ENCODE data around the gene LRRC3. TPM values are rescaled to one million over a fixed set of nuclear protein-coding genes. Genes with fewer than 3 reads are reported as not detected.
"Not testable (repeated sequence)": the region's sequence is repeated elsewhere in the genome, so short reads cannot be mapped to it uniquely, and the experiment has no call there.

LRRC3 gene
- 1 to 10 TPM; 1.8 to 1.9 TPM for total RNA-seq

DNA sequence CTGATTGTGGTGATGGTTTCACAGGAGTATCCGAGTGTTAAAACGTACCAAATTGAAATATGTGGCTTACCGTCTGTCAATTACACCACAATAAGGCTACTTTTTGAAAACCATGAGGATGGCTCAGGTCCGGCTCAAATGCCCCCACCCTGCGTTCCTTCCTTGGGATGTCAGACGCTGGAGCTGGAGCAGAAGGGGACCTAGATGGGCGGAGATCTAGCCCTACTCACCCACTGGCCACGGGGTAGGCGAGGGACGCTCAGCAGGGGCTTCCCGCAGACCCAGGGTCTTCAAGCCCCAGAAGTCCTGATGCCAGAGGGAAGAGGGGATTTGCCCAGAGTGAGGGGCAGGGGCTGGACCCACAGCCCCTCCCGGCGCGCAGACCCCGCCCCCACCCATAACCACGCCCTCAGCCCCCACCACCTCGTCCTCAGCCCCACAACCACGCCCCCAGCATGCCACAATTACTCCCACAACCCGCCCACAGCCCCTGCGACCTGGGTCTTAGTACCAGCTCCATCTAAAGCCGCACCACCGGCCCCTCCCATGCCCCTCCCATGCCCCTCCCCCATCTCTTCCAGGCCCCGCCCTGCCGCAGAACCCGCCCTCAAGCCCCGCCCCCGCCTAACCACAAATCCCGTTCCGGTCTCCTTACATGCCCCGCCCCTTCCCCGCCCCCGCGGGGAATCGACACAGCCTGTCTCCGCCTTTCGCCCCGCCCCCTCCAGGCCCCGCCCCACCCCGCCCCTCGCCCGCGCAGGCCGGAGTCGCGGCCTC, at the start of gene LRRC3:
Gene LRRC3 (plus strand): TSS at position 764 of the 777 bp plus-strand sequence. CDS start 1,135 bp downstream, outside the sequence.
- H3K4me1 Mint-ChIP-seq, result no peaks in the 10 kb centered on the region
- no peak within 1 kb of the TSS for H3K27ac Mint-ChIP-seq
- peaks cover 24% of the 10 kb centered on the region for H3K27me3 Mint-ChIP-seq
- H3K9me3 Mint-ChIP-seq, result no peaks in the 10 kb centered on the region
- H3K36me3 Mint-ChIP-seq, result no peaks in the 10 kb centered on the region
- H3K4me3 Mint-ChIP-seq, result peak within 1 kb of the TSS; percentile 71
- peak; percentile 80 for DNase-seq

- no peak overlapping the region for H3K4me3 Mint-ChIP-seq
- peaks cover 7% of the 10 kb centered on the region for H3K4me1 Mint-ChIP-seq
- no peak overlapping the region for H3K27ac Mint-ChIP-seq
- peaks cover 3% of the 10 kb centered on the region for H3K36me3 Mint-ChIP-seq
- H3K9me3 Mint-ChIP-seq, result peaks cover 3% of the 10 kb centered on the region
- DNase-seq, result no peak
- no peaks in the 10 kb centered on the region for H3K27me3 Mint-ChIP-seq
These were observed 49.1 kb upstream of the LRRC3 start for GRCh38 chr21:44405948-44406872.

DNA sequence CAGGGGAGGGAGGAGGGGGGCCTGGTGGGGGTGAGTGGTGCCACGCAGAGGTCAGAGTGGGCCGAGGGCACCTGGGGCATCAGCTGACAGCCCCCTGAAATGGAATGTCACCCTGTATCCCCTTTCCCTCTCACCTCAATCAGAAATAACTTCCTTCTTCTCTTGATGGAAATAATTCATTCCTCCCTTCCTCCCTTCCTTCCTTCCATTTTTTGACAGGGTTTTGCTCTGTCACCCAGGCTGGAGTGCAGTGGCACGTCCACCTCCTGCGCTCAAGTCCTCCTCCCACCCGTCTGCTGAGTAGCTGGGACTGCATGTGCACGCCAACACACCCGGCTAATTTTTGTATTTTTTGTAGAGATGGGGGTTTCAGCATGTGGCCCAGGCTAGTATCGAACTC, 48.4 kb upstream of the LRRC3 start:
- H3K4me1 Mint-ChIP-seq, result peaks cover 7% of the 10 kb centered on the region
- H3K9me3 Mint-ChIP-seq, result peaks cover 3% of the 10 kb centered on the region
- H3K4me3 Mint-ChIP-seq, result no peak overlapping the region
- no peak for DNase-seq
- H3K36me3 Mint-ChIP-seq, result peaks cover 3% of the 10 kb centered on the region
- peak overlapping the region; percentile 95 for H3K27ac Mint-ChIP-seq
- no peaks in the 10 kb centered on the region for H3K27me3 Mint-ChIP-seq

DNA sequence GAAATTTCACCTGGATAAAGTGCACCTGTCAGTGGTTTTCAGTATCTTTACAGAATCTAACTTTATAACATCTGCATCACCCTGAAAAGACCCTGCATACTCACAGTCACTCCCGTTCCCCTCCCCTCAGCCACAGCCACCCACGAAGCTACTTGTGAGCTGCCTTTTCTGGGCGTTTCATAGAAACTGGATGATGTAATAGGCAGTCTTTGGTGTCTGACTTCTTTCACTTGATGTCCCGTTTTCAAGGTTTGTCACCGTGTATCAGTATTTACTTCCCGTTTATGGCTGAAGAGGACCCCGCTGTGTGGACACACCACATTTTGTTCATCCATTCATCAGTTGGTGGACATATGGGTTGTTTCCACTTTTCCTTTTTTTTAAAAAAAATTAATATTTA, 47.8 kb upstream of the LRRC3 start:
- Mint-ChIP-seq H3K4me3 (no peak overlapping the region), H3K27me3 (no peaks in the 10 kb centered on the region), H3K4me1 (peaks cover 7% of the 10 kb centered on the region), H3K36me3 (peaks cover 3% of the 10 kb centered on the region), H3K27ac (peak overlapping the region; percentile 95), H3K9me3 (peaks cover 3% of the 10 kb centered on the region)
- DNase-seq, result peak; percentile 64

DNA sequence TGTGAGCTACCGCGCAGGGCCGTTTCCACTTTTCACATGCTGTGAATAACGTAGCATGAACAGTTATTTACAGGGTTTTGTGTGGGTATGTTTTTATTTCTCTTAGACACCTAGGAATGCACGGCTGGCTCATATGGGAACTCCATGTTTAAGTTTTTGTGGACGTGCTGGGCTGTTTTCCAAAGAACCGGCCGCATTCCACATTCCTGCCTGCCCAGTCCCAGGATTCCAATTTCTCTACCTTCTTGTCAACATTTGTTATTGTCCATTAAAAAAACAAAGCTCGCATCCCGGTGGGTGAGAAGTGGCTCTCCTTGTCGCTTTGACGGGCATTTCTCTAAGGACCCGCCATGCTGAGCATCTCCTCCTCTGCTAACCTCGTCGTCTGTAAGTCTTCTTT, 47.1 kb upstream of the LRRC3 start:
- Mint-ChIP-seq H3K36me3 (peaks cover 3% of the 10 kb centered on the region), H3K4me1 (peaks cover 7% of the 10 kb centered on the region), H3K4me3 (no peak overlapping the region), H3K9me3 (peaks cover 3% of the 10 kb centered on the region), H3K27ac (peak overlapping the region; percentile 59), H3K27me3 (no peaks in the 10 kb centered on the region)
- no peak for DNase-seq

GRCh38 chr21:44413566-44414290, 41.6 kb upstream of the LRRC3 start:
- Mint-ChIP-seq H3K36me3 (no peaks in the 10 kb centered on the region), H3K4me3 (no peak overlapping the region), H3K9me3 (no peaks in the 10 kb centered on the region), H3K27ac (no peak overlapping the region), H3K4me1 (no peaks in the 10 kb centered on the region), H3K27me3 (no peaks in the 10 kb centered on the region)
- DNase-seq, result no peak

- H3K27ac Mint-ChIP-seq, result no peak overlapping the region
- DNase-seq, result no peak
- H3K36me3 Mint-ChIP-seq, result peaks cover 3% of the 10 kb centered on the region
- H3K27me3 Mint-ChIP-seq, result no peaks in the 10 kb centered on the region
- no peaks in the 10 kb centered on the region for H3K4me1 Mint-ChIP-seq
- H3K4me3 Mint-ChIP-seq, result no peak overlapping the region
- H3K9me3 Mint-ChIP-seq, result peaks cover 2% of the 10 kb centered on the region
These were observed 40.8 kb upstream of the LRRC3 start for GRCh38 chr21:44414291-44415072.

- Mint-ChIP-seq H3K27ac (no peak overlapping the region), H3K27me3 (no peaks in the 10 kb centered on the region), H3K36me3 (peaks cover 7% of the 10 kb centered on the region), H3K4me1 (no peaks in the 10 kb centered on the region), H3K4me3 (no peak overlapping the region), H3K9me3 (peaks cover 6% of the 10 kb centered on the region)
- DNase-seq, result no peak
These were observed 40.0 kb upstream of the LRRC3 start for GRCh38 chr21:44415073-44416025.

DNA sequence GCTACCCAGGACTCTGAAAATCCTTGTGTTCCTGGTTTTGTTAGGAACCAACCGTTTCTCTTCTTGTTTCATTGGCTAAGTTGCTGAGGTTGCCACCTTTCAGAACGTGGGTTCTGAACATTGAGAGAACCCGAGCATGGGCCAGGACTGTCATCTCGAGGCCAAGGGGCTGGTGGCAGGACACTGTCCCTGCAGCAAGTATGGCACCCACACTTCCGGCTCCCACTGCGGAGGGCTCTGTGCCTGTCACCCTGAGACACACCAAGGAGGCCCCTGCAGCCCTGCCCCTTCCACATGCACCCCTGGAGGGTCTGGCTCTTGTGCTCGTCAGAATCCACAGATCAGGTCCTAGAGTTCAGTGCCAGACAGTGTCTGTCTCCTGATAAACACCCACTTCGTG, 39.1 kb upstream of the LRRC3 start:
- H3K4me1 Mint-ChIP-seq, result no peaks in the 10 kb centered on the region
- no peak overlapping the region for H3K4me3 Mint-ChIP-seq
- DNase-seq, result no peak
- H3K27me3 Mint-ChIP-seq, result no peaks in the 10 kb centered on the region
- peaks cover 7% of the 10 kb centered on the region for H3K36me3 Mint-ChIP-seq
- H3K9me3 Mint-ChIP-seq, result peaks cover 6% of the 10 kb centered on the region
- no peak overlapping the region for H3K27ac Mint-ChIP-seq

- H3K4me3 Mint-ChIP-seq, H3K27ac Mint-ChIP-seq, DNase-seq, H3K9me3 Mint-ChIP-seq, H3K36me3 Mint-ChIP-seq, H3K4me1 Mint-ChIP-seq, H3K27me3 Mint-ChIP-seq: not testable (repeated sequence)
These were observed 37.6 kb upstream of the LRRC3 start for GRCh38 chr21:44417621-44418107.

DNA sequence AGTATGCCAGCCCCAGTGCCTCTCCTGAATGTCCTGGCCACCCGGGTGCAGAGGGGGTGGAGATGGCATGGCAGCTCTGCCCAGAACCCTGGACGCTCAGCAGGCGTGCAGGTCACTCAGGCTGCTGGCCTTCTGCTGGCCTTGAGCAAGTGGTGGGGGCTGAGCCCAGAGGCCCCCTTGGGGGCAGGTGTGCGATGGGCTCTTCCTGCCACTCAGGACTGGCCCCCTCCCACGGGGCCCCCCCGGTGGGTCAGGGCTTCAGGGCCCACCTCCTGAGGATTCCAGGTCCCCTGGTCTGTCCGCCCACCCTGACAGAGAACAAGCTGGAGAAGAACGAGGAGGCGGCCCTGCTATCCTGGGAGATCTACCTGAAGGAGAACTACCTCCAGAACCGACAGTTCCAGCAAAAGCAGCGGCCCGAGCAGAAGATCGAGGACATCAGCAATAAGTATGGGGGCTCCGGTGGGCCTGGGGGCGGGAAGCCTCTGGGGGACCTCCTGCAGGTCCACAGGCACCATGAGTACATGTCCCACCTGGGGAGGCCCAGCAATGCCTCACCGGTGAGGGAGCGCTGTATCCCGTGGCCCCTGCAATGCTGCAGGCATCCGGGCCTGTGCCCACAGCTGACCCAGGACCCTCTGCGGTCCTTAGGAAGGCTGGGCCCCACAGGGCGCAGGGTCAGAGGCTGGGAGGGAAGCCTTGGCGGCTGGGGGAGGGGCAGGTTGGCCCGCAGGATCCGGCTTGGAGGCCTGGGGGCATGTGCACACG, 37.0 kb upstream of the LRRC3 start:
- H3K4me1 Mint-ChIP-seq, result no peaks in the 10 kb centered on the region
- no peak for DNase-seq
- H3K9me3 Mint-ChIP-seq, result peaks cover 6% of the 10 kb centered on the region
- peaks cover 7% of the 10 kb centered on the region for H3K36me3 Mint-ChIP-seq
- no peaks in the 10 kb centered on the region for H3K27me3 Mint-ChIP-seq
- no peak overlapping the region for H3K4me3 Mint-ChIP-seq
- no peak overlapping the region for H3K27ac Mint-ChIP-seq

DNA sequence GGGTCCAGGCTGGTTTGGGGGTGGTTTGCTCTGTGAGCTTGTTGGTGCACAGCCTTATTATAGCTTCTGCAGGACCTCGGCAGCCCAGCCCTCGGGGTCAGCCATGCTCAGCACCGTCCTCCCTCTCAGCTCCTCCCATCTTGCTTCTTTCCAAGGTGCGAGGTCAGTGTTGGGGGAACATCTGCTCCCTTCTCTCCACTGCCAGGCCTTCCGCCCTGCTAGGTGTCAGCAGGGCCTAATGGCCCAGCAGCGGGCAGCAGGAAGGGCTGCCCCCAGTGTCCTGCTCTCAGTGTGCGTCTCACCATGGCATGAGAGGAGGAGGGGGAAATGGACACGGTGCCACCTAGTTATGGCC, 36.5 kb upstream of the LRRC3 start:
- DNase-seq, result no peak
- H3K27me3 Mint-ChIP-seq, result no peaks in the 10 kb centered on the region

GRCh38 chr21:44419679-44420078, 35.6 kb upstream of the LRRC3 start:
- H3K4me1 Mint-ChIP-seq, result no peaks in the 10 kb centered on the region
- no peak overlapping the region for H3K4me3 Mint-ChIP-seq
- H3K27me3 Mint-ChIP-seq, result no peaks in the 10 kb centered on the region
- H3K27ac Mint-ChIP-seq, result no peak overlapping the region
- peaks cover 6% of the 10 kb centered on the region for H3K9me3 Mint-ChIP-seq
- peaks cover 7% of the 10 kb centered on the region for H3K36me3 Mint-ChIP-seq
- no peak for DNase-seq

More for the DNA sequence above, 36.5 kb upstream of the LRRC3 start:
- Mint-ChIP-seq H3K4me3 (no peak overlapping the region), H3K9me3 (peaks cover 6% of the 10 kb centered on the region), H3K36me3 (peaks cover 7% of the 10 kb centered on the region), H3K4me1 (no peaks in the 10 kb centered on the region), H3K27ac (no peak overlapping the region)

Data from activated naive CD8-positive, alpha-beta T cell treated with anti-CD3 and anti-CD28 coated beads for 36 hours (primary cell).